GM12875 (cell line): ENCODE data around the gene COA7.

Source experiments
- H3K4me3 ChIP-seq: one replicate; pipeline ENCODE4 v1.5.1; 2011; ENCODE audit warnings: low read depth, low read length, control low read depth
- TF ChIP-seq, protein P1 (sequence below): IDR thresholded peaks from 2 replicates; pipeline ENCODE4 v1.5.1; 2011; ENCODE audit warnings: low read depth, mild to moderate bottlenecking, control low read depth, inconsistent platforms, low read length, moderate library complexity, borderline replicate concordance; ENCODE audit not compliant: insufficient read depth

Gene COA7

DNA sequence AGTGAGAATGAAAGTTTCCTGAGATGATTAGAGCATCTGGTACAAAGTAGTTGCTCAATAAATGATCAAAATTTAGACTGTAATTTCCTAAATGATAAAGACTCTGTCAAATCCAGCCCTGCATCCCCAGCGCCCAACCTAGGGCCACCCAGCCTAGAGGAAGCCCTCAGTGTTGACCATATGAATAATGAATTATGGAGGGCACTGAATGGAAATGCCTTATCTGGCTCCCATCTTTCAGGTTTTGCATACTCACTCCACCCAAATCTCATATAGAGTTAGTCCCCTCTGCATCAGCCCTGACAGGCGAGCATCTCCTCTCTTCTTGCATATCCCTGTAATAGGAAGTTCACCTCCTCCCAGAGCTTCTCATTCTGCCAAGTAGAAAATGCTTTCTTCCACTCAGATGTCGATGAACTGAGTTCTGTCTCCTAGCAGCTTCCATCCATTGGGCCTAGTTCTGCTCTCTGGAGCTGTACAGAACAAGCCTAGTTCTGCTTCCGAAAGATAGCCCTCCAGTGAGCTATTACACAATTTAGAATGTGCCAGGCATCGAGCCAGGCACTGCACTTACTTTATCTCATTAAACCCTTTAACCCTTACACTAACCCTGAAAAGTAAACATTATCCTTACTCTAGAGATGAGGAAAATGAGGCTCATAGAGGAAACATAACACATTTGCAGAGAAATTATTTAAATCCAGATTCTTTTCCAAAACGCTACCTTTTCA, 20.9 kb downstream of the COA7 start:
- no peak overlapping the region for H3K4me3 ChIP-seq
- TF ChIP-seq, protein P1, sequence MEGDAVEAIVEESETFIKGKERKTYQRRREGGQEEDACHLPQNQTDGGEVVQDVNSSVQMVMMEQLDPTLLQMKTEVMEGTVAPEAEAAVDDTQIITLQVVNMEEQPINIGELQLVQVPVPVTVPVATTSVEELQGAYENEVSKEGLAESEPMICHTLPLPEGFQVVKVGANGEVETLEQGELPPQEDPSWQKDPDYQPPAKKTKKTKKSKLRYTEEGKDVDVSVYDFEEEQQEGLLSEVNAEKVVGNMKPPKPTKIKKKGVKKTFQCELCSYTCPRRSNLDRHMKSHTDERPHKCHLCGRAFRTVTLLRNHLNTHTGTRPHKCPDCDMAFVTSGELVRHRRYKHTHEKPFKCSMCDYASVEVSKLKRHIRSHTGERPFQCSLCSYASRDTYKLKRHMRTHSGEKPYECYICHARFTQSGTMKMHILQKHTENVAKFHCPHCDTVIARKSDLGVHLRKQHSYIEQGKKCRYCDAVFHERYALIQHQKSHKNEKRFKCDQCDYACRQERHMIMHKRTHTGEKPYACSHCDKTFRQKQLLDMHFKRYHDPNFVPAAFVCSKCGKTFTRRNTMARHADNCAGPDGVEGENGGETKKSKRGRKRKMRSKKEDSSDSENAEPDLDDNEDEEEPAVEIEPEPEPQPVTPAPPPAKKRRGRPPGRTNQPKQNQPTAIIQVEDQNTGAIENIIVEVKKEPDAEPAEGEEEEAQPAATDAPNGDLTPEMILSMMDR: no peak

DNA sequence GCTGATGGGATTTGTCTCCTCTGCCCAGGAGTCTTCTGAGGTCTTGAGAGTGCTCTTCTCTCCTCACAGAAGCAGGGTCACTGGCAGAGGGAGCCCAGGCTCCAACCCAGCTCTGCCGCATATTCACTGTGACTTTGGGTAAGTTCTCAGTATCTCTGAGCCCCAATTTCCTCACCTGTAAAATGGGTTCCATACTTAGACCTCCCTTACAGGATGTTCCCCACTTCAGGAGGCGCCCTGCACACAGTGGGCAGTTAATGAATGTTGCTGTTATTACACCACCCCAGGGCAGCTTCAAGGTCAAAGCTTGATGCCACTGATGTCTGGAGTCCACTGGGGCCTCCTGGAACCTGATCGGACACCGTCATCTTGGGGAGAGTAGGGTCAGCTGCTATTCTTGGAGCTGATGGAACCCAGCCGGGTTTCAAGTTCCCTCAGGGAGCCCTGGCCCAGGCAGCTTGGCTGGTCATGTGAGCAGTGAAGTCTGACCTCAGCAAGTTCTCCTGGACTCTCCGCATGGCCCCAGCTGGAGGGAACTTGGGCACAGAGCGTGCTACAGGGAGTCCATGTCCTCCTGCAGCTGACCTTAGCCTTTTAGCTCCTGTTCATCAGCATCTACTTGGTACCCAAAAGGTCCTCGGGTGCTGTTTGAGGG, 21.8 kb downstream of the COA7 start:
- TF ChIP-seq, protein P1: no peak

DNA sequence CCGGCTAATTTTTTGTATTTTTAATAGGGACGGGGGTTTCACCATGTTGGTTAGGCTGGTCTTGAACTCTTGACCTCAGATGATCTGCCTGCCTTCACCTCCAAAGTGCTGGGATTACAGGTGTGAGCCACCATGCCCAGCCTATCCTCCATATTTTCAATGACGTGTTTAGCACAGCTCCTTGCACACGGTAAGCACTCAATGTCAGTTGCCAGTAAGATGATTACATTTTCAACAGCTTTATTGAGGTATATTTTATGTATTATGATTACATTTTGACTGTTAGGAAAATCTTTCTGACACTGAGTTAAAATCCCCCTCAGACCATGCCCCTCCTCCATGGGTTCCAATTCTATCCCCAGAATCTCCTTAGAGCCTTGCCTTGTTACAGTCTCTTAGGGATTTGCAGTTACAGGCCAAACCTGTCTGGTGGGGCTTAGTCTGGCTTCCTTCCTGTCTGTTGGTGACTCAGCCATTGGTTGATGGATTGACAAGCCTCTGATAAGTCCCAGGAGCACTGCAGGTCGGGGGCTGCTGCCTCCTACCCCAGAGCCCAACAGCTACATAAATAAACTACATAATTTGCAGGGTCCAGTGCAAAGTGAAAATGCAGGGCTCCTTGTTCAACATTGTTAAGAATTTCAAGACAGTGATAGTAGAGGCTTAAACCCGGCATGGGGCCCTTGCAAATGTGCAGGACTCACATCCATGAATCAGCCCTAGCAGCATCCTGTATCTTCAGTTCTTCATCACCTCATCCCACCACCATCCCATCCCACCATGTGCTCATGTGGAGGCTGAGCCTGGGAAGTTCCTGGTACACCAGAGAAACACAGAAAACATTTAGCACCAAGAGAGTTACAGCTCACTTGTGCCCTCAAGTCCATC, 23.4 kb downstream of the COA7 start:
- H3K4me3 ChIP-seq: no peak overlapping the region
- TF ChIP-seq, protein P1: no peak

More for the DNA sequence above, 21.8 kb downstream of the COA7 start:
- no peak overlapping the region for H3K4me3 ChIP-seq

DNA sequence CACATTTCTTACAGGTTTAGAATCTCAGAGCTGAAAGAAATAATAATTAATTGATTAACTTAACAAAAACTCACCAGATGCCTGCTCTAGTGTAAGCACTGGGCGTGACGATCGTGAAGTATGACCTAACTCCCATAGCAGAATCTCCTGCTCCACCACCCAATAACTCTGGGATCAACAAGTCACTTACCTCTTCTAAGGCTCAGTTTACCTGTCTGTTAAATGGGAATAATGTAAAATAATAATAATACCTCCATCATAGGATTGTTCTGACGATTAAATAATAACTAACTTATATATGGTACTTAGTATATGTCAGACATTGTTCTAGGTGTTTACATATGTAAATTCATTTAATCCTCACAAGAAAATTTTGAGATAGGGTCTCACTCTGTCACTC, 24.6 kb downstream of the COA7 start:
- TF ChIP-seq, protein P1: no peak
- no peak overlapping the region for H3K4me3 ChIP-seq

DNA sequence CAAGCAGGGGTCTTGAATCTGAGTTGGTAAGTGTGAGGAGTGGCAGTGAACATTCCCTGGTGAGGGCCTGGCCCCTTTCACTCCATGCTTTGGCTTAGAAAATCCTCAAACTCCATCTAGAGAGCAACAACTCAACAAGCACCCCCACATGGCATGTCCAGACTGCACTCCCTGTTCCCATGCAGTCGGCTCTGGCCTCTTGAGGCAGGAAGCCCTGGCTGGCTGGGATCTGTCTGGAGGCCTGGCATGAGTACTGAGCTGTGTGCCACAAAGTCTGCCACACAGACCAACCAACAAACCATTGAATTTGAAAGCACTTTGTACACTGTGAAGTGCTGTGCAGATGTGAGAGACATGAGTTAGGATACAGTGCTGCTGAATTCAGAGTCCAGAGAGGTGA, 25.2 kb downstream of the COA7 start:
- no peak overlapping the region for H3K4me3 ChIP-seq
- TF ChIP-seq, protein P1: no peak

DNA sequence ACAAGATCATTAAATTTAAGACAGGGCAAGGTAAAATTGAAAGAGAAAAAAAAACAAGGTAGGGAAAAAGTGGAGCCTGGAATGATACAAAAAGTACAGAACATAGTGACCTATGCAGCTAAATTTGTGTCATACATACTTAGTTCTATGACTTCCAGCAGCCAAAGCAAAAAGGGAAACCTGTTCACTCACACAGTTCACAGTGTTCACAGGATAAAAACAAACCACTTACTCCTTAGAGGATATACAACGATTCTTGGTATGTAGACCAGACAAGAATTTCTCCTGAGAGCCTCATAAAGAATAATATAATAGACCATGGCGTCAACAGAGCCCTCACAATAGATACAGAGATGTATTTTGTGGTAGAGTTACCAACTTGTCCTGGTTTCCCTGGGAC, 27.5 kb downstream of the COA7 start:
- H3K4me3 ChIP-seq: no peak overlapping the region
- TF ChIP-seq, protein P1: no peak
